Measurements from ENCODE around the gene CHST7.

- TF ChIP-seq, protein P1, sequence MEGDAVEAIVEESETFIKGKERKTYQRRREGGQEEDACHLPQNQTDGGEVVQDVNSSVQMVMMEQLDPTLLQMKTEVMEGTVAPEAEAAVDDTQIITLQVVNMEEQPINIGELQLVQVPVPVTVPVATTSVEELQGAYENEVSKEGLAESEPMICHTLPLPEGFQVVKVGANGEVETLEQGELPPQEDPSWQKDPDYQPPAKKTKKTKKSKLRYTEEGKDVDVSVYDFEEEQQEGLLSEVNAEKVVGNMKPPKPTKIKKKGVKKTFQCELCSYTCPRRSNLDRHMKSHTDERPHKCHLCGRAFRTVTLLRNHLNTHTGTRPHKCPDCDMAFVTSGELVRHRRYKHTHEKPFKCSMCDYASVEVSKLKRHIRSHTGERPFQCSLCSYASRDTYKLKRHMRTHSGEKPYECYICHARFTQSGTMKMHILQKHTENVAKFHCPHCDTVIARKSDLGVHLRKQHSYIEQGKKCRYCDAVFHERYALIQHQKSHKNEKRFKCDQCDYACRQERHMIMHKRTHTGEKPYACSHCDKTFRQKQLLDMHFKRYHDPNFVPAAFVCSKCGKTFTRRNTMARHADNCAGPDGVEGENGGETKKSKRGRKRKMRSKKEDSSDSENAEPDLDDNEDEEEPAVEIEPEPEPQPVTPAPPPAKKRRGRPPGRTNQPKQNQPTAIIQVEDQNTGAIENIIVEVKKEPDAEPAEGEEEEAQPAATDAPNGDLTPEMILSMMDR (IDR thresholded peaks at IDR 0.05): no peak
- no peak for TF ChIP-seq POLR2A (IDR thresholded peaks at IDR 0.05)
These were observed 54.3 kb downstream of the CHST7 start for GRCh38 chrX:46627711-46628419.
